Left lung (tissue), 10 donors: ENCODE results near the gene CLCN1. TPM values are rescaled to one million over a fixed set of nuclear protein-coding genes. Genes with fewer than 3 reads are reported as not detected.

Experiments
- ATAC-seq: fragments of 200-7000 bp; cut with Tn5 transposase; one replicate; pipeline ENCODE4 v1.9.1; 2020; ENCODE audit warnings: moderate library complexity
- DNase-seq, 4 donors: peaks; one replicate each; pipeline ENCODE4 v3.0.0-alpha.2; 2013 to 2020
- H3K27ac ChIP-seq, 2 donors: fragments of 200-600 bp; sonication (generic) in 1 of 2; one replicate each; pipeline versions ENCODE4 v1.5.0 to v1.8.0; 2020 to 2021
- H3K27me3 ChIP-seq, 2 donors: fragments of 200-600 bp; sonication (generic) in 1 of 2; one replicate each; pipeline versions ENCODE4 v1.5.0 to v1.8.0; 2020 to 2021
- H3K36me3 ChIP-seq, 2 donors: fragments of 200-600 bp; sonication (generic) in 1 of 2; one replicate each; pipeline versions ENCODE4 v1.5.0 to v1.8.0; 2020 to 2021
- H3K4me1 ChIP-seq, 2 donors: fragments of 200-600 bp; one replicate each; pipeline ENCODE4 v1.8.0; 2021
- H3K4me3 ChIP-seq, 2 donors: fragments of 200-600 bp; sonication (generic) in 1 of 2; one replicate each; pipeline versions ENCODE4 v1.5.0 to v1.8.0; 2020 to 2021; ENCODE audit warnings: mild to moderate bottlenecking in 1 of 2
- H3K9me3 ChIP-seq, 2 donors: fragments of 200-600 bp; sonication (generic) in 1 of 2; one replicate each; pipeline versions ENCODE4 v1.5.0 to v1.8.0; 2020 to 2021
- intact Hi-C, 2 donors: fragments of 100-400 bp; cut with DNase I; formaldehyde crosslinking; loops; one replicate each; pipeline versions ENCODE4 v1.11.2 to v1.14.2; 2022
- polyA plus RNA-seq, 6 donors: library from polyadenylated mRNA; unstranded; fragments of 120-200 nt; gene quantifications; one replicate each; pipeline ENCODE4 v1.2.1, GENCODE V29; 2013; ENCODE audit not compliant: insufficient read length in 6 of 6
- total RNA-seq, 2 donors: library from RNA; stranded (reverse); fragmentation: NEBNext Ultra II Directional; extraction: Animal tissue kit (Norgen Biotek cat#: 25700); gene quantifications; one replicate each; pipeline ENCODE4 v1.2.1, GENCODE V29; 2021
- TF ChIP-seq, protein P1 (sequence below), 2 donors: fragments of 200-600 bp; sonication (generic) in 1 of 2; IDR thresholded peaks; one replicate each; pipeline versions ENCODE4 v1.5.0 to v1.8.0; 2021; ENCODE audit warnings: antibody characterized with exemption in 2 of 2
- donor health status: DM: no; HTN: yes; CAD: no.
- donor health status: DM: no; HTN: no; CAD: no.

The CLCN1 gene
- total and polyA plus RNA-seq, 8 donors = 0.08 to 0.09 (median 0.08) TPM; not detected in 5

DNA sequence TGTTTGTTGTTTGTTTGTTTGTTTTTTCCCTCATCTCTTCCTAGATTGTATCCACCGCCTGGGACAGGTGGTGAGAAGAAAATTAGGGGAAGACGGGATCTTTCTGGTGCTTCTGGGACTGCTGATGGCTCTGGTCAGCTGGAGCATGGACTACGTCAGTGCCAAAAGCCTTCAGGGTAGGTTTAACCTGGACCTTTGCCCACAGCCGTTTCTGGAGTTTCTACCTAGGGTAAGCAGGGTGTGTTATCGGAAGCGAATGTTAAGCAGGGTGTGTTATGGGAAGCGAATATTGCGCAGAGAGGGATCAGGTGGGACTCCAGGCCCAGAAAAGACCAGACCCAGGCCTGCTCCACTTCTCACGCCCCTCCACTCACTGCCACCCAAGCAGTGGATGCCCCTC is 4.7 kb downstream of the CLCN1 start:
- ATAC-seq = no peak
- intact Hi-C loops = no loop called here
- no peaks in the 10 kb centered on the region for H3K4me1 ChIP-seq

GRCh38 chr7:143321242-143321641 is 5.3 kb downstream of the CLCN1 start:
- TF ChIP-seq, protein P1, sequence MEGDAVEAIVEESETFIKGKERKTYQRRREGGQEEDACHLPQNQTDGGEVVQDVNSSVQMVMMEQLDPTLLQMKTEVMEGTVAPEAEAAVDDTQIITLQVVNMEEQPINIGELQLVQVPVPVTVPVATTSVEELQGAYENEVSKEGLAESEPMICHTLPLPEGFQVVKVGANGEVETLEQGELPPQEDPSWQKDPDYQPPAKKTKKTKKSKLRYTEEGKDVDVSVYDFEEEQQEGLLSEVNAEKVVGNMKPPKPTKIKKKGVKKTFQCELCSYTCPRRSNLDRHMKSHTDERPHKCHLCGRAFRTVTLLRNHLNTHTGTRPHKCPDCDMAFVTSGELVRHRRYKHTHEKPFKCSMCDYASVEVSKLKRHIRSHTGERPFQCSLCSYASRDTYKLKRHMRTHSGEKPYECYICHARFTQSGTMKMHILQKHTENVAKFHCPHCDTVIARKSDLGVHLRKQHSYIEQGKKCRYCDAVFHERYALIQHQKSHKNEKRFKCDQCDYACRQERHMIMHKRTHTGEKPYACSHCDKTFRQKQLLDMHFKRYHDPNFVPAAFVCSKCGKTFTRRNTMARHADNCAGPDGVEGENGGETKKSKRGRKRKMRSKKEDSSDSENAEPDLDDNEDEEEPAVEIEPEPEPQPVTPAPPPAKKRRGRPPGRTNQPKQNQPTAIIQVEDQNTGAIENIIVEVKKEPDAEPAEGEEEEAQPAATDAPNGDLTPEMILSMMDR (IDR thresholded peaks at IDR 0.05) = no peak
- Histone ChIP-seq H3K36me3 (no peaks in the 10 kb centered on the region), H3K27ac (no peak overlapping the region), H3K27me3 (no peaks in the 10 kb centered on the region), H3K4me3 (no peak overlapping the region), H3K9me3 (no peaks in the 10 kb centered on the region), H3K4me1 (no peaks in the 10 kb centered on the region)
- DNase-seq = no peak
- intact Hi-C loops = no loop called here
- ATAC-seq = no peak

More for the DNA sequence above, 4.7 kb downstream of the CLCN1 start:
- DNase-seq = no peak
- TF ChIP-seq, protein P1 (IDR thresholded peaks at IDR 0.05) = no peak
- Histone ChIP-seq H3K36me3 (no peaks in the 10 kb centered on the region), H3K27me3 (no peaks in the 10 kb centered on the region), H3K4me3 (no peak overlapping the region), H3K9me3 (no peaks in the 10 kb centered on the region), H3K27ac (no peak overlapping the region)

- ATAC-seq (peak; percentile 73), DNase-seq (peak in 1 of 4 donors; percentile 57)
- TF ChIP-seq, protein P1 (IDR thresholded peaks at IDR 0.05) = no peak
- Histone ChIP-seq H3K9me3 (no peaks in the 10 kb centered on the region), H3K4me3 (no peak overlapping the region), H3K36me3 (no peaks in the 10 kb centered on the region), H3K27me3 (no peaks in the 10 kb centered on the region), H3K4me1 (no peaks in the 10 kb centered on the region), H3K27ac (no peak overlapping the region)
- intact Hi-C loops = no loop called here
These were observed 5.8 kb downstream of the CLCN1 start for GRCh38 chr7:143321734-143322133.

- Histone ChIP-seq H3K36me3 (no peaks in the 10 kb centered on the region), H3K4me3 (no peak overlapping the region), H3K9me3 (no peaks in the 10 kb centered on the region), H3K27me3 (no peaks in the 10 kb centered on the region), H3K27ac (no peak overlapping the region), H3K4me1 (no peaks in the 10 kb centered on the region)
- ATAC-seq (no peak), DNase-seq (peak in 1 of 4 donors; percentile 39)
- TF ChIP-seq, protein P1 (IDR thresholded peaks at IDR 0.05) = no peak
- intact Hi-C loops = no loop called here
These were observed 7.1 kb downstream of the CLCN1 start for GRCh38 chr7:143322760-143323633.

- DNase-seq = no peak
- ATAC-seq = no peak
- Histone ChIP-seq H3K27ac (no peak overlapping the region), H3K9me3 (no peaks in the 10 kb centered on the region), H3K27me3 (no peaks in the 10 kb centered on the region), H3K4me1 (no peaks in the 10 kb centered on the region), H3K4me3 (no peak overlapping the region), H3K36me3 (no peaks in the 10 kb centered on the region)
- intact Hi-C loops = no loop called here
- TF ChIP-seq, protein P1 (IDR thresholded peaks at IDR 0.05) = no peak
These were observed 7.7 kb downstream of the CLCN1 start for GRCh38 chr7:143323653-143324052.
